ENCODE results near the gene ABCB8.

- TF ChIP-seq EP300 (IDR thresholded peaks at IDR 0.05) = no peak
- no peak for TF ChIP-seq POLR2A (IDR thresholded peaks at IDR 0.05)
- no peak for TF ChIP-seq CTCF (IDR thresholded peaks at IDR 0.05)
Observed at GRCh38 chr7:151094675-151095074, 66.4 kb downstream of the ABCB8 start.
